ENCODE data around the gene FGFRL1.
"Not testable (repeated sequence)": the region's sequence is repeated elsewhere in the genome, so short reads cannot be mapped to it uniquely, and the experiment has no call there.

DNA sequence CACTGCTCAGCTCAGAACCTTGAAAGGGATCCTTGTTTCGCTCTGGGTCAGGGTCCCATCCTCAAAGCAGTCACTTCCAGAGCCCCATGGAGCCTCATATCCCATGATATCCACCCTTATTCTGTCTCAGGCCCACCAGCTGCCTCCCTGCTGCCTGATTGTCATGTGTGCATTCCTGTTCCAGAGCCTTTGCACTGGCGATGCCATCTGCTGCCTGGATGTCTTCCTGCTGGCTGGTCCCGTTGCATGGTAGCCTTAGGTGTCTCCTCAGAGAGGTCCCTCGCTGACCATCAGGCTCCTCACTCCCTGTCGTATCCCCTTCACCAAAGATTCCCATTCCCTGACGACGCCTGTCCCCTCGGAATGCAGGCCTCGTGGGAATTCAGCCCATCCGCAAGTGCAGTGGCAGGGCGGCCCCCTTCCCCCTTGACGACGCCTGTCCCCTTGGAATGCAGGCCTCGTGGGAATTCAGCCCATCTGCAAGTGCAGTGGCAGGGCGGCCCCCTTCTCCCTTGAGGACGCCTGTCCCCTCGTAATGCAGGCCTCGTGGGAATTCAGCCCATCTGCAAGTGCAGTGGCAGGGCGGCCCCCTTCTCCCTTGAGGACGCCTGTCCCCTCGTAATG is 12.1 kb upstream of the FGFRL1 start:
- TF ChIP-seq CTCF, POLR2A (IDR thresholded peaks at IDR 0.05): not testable (repeated sequence)

Data from right lobe of liver (tissue), 4 donors.